Measurements from ENCODE around the gene POC1A. TPM values are rescaled to one million over a fixed set of nuclear protein-coding genes. Genes with fewer than 3 reads are reported as not detected.

The POC1A gene
- total and polyA plus RNA-seq, 10 of the 15 experiments (the other 5 are each of a cell fraction or from before 2014, with no cell fraction given): 8.5 to 49.8 (median 23.5) TPM

GRCh38 chr3:52053307-52054304, 100.6 kb downstream of the POC1A start (continued):
- no peak for TF ChIP-seq SP1 (IDR thresholded peaks at IDR 0.05; ENCODE audit: low read depth, low read length)

DNA sequence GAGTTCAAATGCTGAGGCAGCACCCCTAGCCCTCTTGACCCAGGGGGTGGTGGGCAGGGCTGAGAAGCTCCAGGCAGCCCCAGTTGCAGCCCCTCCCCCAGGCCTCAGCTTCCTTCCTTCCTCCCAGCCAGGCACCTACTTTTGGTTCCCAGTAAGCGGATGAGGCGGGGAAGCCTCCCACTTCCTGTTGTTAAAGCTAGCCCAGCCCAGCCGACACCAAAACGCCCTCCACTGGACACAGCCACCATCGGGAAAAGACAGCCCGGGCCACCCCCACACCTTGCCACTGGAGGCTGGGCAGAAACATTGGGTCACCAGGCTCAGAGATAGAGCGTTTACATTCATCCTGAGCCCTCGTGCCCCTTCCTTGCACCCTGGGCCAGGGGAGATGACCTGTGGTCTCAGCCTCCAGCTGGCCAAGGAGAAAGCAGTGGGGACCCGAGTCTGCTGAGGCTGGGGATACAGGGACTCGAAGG, 101.4 kb downstream of the POC1A start:
- WGBS (ENCODE audit: insufficient coverage, insufficient replicate concordance, low lambda C conversion rate, missing lambda C conversion rate): 11% methylated on average over 10 of the region's 10 CpGs
- peaks cover 41% of the 10 kb centered on the region for H3K79me2 ChIP-seq (ENCODE audit: control insufficient read depth, insufficient read depth, low read length)
- ChIA-PET CTCF (interaction anchor here (0.6 to 9.7 kb wide), 43 partner anchors 9 to 395 kb away, joined by 3 to 334 read pairs (median 7); partner anchors contain the start of genes ABHD14B, ACY1, PARP3 and POC1A), SMC1A (ENCODE audit: uncharacterized antibody, unreplicated experiment) (interaction anchor here (0.8 to 9.7 kb wide), 24 partner anchors 9 to 224 kb away, joined by 3 to 179 read pairs (median 5); partner anchors contain the start of genes ABHD14B, PARP3 and RPL29), RAD21 (ENCODE audit: unreplicated experiment) (interaction anchor here (0.7 to 4.5 kb wide), 34 partner anchors 9 to 334 kb away, joined by 3 to 165 read pairs (median 8); partner anchors contain the start of genes ACY1, PARP3, POC1A and RPL29), POLR2A (interaction anchor here (0.5 to 3.4 kb wide), 23 partner anchors 9 to 110 kb away, joined by 3 to 21 read pairs (median 4); partner anchors contain the start of gene RPL29)
- H2AFZ ChIP-seq (ENCODE audit: control insufficient read depth, low read depth, low read length): peak overlapping the region; percentile 36; the same call in 1 of the 2 replicates
- H4K20me1 ChIP-seq (ENCODE audit: control insufficient read depth, insufficient read depth): no peaks in the 10 kb centered on the region
- peak overlapping the region; percentile 100 for H3K4me3 ChIP-seq
- H3K27ac ChIP-seq (ENCODE audit: control insufficient read depth, insufficient read depth): peak overlapping the region; percentile 67
- peaks cover 4 to 21% of the 10 kb centered on the region in 2 experiments for H3K36me3 ChIP-seq (ENCODE audit: control insufficient read depth in 2 of 2, insufficient read depth in 2 of 2, low read length in 1 of 2)
- no peaks in the 10 kb centered on the region for H3K27me3 ChIP-seq (replicated peaks in 1 of 2; ENCODE audit: control insufficient read depth in 2 of 2, insufficient read depth in 2 of 2, low read length in 1 of 2)
- FAIRE-seq (peak; percentile 73), DNase-seq (ENCODE audit: low read depth, low spot score) (peak; percentile 36), ATAC-seq (peak; percentile 6)
- in situ Hi-C loops (cut with MboI): no loop called here
- no peaks in the 10 kb centered on the region for H3K9me3 ChIP-seq (replicated peaks; ENCODE audit: control insufficient read depth, insufficient read depth, low read length)
- H3K4me2 ChIP-seq (ENCODE audit: control insufficient read depth, insufficient read depth): peak overlapping the region; percentile 68
- no TSS peak for BruUV-seq (replicated peaks)
- H3K9ac ChIP-seq (ENCODE audit: control insufficient read depth, insufficient read depth, low read length): peak overlapping the region; percentile 42
- intact Hi-C loops (cut with micrococcal nuclease; ENCODE audit: unreplicated experiment): loop anchor here (1.0 kb wide), 4 partner anchors 29 to 91 kb away; no protein-coding TSS in a partner anchor
- H3K4me1 ChIP-seq (ENCODE audit: control insufficient read depth, insufficient read depth, low read length): peaks cover 21% of the 10 kb centered on the region
- no peak for TF ChIP-seq ZNF622 (IDR thresholded peaks at IDR 0.05)
- peak in 1 of 2 experiments; percentile 20; a peak in 1 of 4 replicates for TF ChIP-seq BHLHE40 (IDR thresholded peaks at IDR 0.05; ENCODE audit: borderline replicate concordance in 1 of 2, low read depth in 2 of 2, low read length in 1 of 2)
- no peak for TF ChIP-seq STAT1 (conservative IDR thresholded peaks at IDR 0.05)
- no peak for TF ChIP-seq POLR2AphosphoS2 (IDR thresholded peaks at IDR 0.05; ENCODE audit: low read depth, low read length)
- peak; percentile 59 for TF ChIP-seq GATAD2B (conservative IDR thresholded peaks at IDR 0.05; ENCODE audit: low read depth)
- no peak for TF ChIP-seq POLR2AphosphoS5 (IDR thresholded peaks at IDR 0.05; ENCODE audit: low read length)
- TF ChIP-seq MYC (IDR thresholded peaks at IDR 0.05; ENCODE audit: insufficient read depth, insufficient read length, insufficient replicate concordance, low read length, severe bottlenecking): no peak
- TF ChIP-seq KLF5 (IDR thresholded peaks at IDR 0.05; ENCODE audit: partially characterized antibody): no peak
- TF ChIP-seq, protein P1, sequence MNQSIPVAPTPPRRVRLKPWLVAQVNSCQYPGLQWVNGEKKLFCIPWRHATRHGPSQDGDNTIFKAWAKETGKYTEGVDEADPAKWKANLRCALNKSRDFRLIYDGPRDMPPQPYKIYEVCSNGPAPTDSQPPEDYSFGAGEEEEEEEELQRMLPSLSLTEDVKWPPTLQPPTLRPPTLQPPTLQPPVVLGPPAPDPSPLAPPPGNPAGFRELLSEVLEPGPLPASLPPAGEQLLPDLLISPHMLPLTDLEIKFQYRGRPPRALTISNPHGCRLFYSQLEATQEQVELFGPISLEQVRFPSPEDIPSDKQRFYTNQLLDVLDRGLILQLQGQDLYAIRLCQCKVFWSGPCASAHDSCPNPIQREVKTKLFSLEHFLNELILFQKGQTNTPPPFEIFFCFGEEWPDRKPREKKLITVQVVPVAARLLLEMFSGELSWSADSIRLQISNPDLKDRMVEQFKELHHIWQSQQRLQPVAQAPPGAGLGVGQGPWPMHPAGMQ (IDR thresholded peaks at IDR 0.05; ENCODE audit: borderline replicate concordance): no peak
- TF ChIP-seq ZNF274 (IDR thresholded peaks at IDR 0.05; ENCODE audit: insufficient read depth, insufficient read length): no peak
- no peak for TF ChIP-seq YY1 (IDR thresholded peaks at IDR 0.05; ENCODE audit: low read depth, low read length)
- TF ChIP-seq CREB1 (IDR thresholded peaks at IDR 0.05; ENCODE audit: low read depth): no peak
- TF ChIP-seq BACH1 (IDR thresholded peaks at IDR 0.05; ENCODE audit: borderline replicate concordance): no peak
- TF ChIP-seq RFX5 (IDR thresholded peaks at IDR 0.05; ENCODE audit: low read depth, low read length): no peak
- no peak for TF ChIP-seq TCF7 (IDR thresholded peaks at IDR 0.05; ENCODE audit: borderline replicate concordance)
- no peak for TF ChIP-seq MYB (IDR thresholded peaks at IDR 0.05; ENCODE audit: borderline replicate concordance, low read depth, low read length)
- peak; percentile 29; the same call in 1 of the 2 replicates for TF ChIP-seq SMC3 (IDR thresholded peaks at IDR 0.05; ENCODE audit: borderline replicate concordance, low read length)

Measured in GM12878 (cell line).